GM21390 (cell line): ENCODE results near the gene TIGD4.

ENCODE experiments used
- ATAC-seq: cut with Tn5 transposase; IDR thresholded peaks from one replicate; pipeline ENCODE4 v1.9.1; 2021; ENCODE audit not compliant: unreplicated experiment

The TIGD4 gene

GRCh38 chr4:152727784-152728183 is 51.7 kb downstream of the TIGD4 start:
- no peak for ATAC-seq

- no peak for ATAC-seq
These were observed 55.0 kb downstream of the TIGD4 start for GRCh38 chr4:152724494-152724893.

- ATAC-seq: no peak
These were observed 56.3 kb downstream of the TIGD4 start for GRCh38 chr4:152723236-152723635.

GRCh38 chr4:152719801-152720556 is 59.6 kb downstream of the TIGD4 start:
- ATAC-seq: no peak
